ENCODE measurements around the gene PHKB. TPM values are rescaled to one million over a fixed set of nuclear protein-coding genes. Genes with fewer than 3 reads are reported as not detected.
A peak's percentile ranks its signal among the peaks of the same experiment; 100 is the strongest.

The PHKB gene
- total and polyA plus RNA-seq, 2 donors from 2014 or later = 48.3 to 80.5 TPM

DNA sequence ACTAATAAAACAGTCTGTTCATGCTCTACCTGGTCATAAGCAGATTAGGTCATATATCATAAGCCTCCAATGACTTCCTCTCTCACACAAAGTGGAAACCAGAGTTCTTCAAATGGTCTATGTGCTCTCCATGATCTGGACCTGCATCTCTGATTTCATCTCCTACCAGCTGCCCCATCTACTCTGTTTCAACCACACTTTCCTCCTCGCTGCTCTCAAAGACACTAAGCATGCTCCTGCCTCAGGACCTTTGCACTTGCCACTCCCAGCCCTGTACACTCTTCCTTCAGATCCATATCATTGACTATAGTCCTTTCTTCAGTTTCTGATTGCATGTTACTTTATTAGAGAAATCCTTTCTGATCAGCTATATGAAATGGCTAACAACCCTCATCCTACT is 196.8 kb downstream of the PHKB start:
- no peak for FAIRE-seq
- Histone ChIP-seq H3K9ac (ENCODE audit: low read length in 3 of 3) (no peak overlapping the region), H3K9me3 (ENCODE audit: control insufficient read depth in 2 of 3, insufficient read depth in 1 of 3, low read length in 3 of 3) (no peaks in the 10 kb centered on the region), H3K4me3 (ENCODE audit: low read length in 3 of 3) (no peak overlapping the region), H3K27ac (ENCODE audit: low read depth in 2 of 2, low read length in 2 of 2) (no peak overlapping the region), H3K36me3 (ENCODE audit: control insufficient read depth in 2 of 3, insufficient read depth in 3 of 3, low read length in 3 of 3) (peaks cover 3 to 26% (median 19%) of the 10 kb centered on the region in 3 donors), H3K27me3 (ENCODE audit: control insufficient read depth, insufficient read depth, low read length) (no peaks in the 10 kb centered on the region), H3K4me1 (ENCODE audit: control insufficient read depth in 2 of 3, insufficient read depth in 2 of 3, low read depth in 1 of 3, low read length in 3 of 3) (no peaks in the 10 kb centered on the region)
- intact Hi-C loops (cut with DNase I) = no loop called here
- no peak for DNase-seq
- TF ChIP-seq, protein P1, sequence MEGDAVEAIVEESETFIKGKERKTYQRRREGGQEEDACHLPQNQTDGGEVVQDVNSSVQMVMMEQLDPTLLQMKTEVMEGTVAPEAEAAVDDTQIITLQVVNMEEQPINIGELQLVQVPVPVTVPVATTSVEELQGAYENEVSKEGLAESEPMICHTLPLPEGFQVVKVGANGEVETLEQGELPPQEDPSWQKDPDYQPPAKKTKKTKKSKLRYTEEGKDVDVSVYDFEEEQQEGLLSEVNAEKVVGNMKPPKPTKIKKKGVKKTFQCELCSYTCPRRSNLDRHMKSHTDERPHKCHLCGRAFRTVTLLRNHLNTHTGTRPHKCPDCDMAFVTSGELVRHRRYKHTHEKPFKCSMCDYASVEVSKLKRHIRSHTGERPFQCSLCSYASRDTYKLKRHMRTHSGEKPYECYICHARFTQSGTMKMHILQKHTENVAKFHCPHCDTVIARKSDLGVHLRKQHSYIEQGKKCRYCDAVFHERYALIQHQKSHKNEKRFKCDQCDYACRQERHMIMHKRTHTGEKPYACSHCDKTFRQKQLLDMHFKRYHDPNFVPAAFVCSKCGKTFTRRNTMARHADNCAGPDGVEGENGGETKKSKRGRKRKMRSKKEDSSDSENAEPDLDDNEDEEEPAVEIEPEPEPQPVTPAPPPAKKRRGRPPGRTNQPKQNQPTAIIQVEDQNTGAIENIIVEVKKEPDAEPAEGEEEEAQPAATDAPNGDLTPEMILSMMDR (IDR thresholded peaks at IDR 0.05; ENCODE audit: borderline replicate concordance, extremely low read depth, insufficient read depth) = no peak

DNA sequence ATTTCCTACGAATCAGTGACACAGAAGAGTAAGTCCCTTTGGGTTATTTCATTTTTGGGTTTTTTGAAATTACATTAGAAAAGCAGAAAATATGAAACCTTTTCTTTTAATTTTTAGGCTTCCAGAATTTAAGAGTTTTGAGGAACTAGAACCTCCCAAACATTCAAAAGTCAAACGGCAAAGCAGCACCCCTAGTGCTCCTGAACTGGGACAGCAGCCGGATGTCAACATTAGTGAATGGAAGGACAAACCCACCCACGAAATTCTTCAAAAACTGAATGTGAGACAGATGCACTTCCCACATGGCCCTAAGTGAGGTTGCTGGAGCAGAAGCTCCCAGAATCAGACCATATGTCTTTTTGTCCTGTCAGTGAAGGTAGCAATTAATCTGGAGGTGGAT is 199.4 kb downstream of the PHKB start:
- Histone ChIP-seq H3K27ac (ENCODE audit: low read depth in 2 of 2, low read length in 2 of 2) (no peak overlapping the region), H3K4me3 (ENCODE audit: low read length in 3 of 3) (no peak overlapping the region), H3K9ac (ENCODE audit: low read length in 3 of 3) (no peak overlapping the region), H3K9me3 (ENCODE audit: control insufficient read depth in 2 of 3, insufficient read depth in 1 of 3, low read length in 3 of 3) (no peaks in the 10 kb centered on the region), H3K4me1 (ENCODE audit: control insufficient read depth in 2 of 3, insufficient read depth in 2 of 3, low read depth in 1 of 3, low read length in 3 of 3) (no peaks in the 10 kb centered on the region), H3K36me3 (ENCODE audit: control insufficient read depth in 2 of 3, insufficient read depth in 3 of 3, low read length in 3 of 3) (peaks cover 3 to 21% (median 19%) of the 10 kb centered on the region in 3 donors), H3K27me3 (ENCODE audit: control insufficient read depth, insufficient read depth, low read length) (no peaks in the 10 kb centered on the region)
- no peak for DNase-seq
- no peak for FAIRE-seq
- TF ChIP-seq, protein P1 (IDR thresholded peaks at IDR 0.05; ENCODE audit: borderline replicate concordance, extremely low read depth, insufficient read depth) = no peak
- intact Hi-C loops (cut with DNase I) = no loop called here

DNA sequence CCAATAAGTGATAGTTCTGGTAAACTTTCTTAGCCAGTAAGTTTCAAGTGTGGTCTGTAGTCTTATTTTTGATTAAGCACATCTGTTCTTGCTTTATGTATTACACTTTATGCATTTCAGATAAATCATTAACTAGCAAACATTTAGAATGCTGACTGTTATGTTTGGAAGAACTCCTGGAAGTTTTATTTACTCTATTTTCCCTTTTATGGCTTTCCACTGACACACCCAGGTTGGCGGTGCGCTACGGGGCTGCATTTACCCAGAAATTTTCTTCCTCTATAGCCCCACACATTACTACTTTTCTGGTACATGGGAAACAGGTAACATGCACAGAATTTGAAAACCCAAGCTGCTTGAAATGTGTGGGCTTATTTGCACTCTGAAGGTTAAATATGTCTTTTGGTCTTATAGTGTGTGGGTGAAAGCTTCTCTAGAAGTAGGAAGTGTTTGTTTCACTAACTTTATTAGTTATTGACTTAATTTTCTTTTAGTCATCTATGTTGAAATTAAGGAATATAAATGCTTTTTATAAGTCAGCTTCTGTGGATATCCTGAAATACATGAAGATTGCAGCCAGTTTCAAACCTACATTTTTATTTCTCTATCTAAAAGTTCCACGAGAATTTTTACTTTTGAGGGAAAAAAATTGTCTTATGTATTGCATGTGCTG is 203.7 kb downstream of the PHKB start:
- Histone ChIP-seq H3K9ac (ENCODE audit: low read length in 3 of 3) (no peak overlapping the region), H3K36me3 (ENCODE audit: control insufficient read depth in 2 of 3, insufficient read depth in 3 of 3, low read length in 3 of 3) (peaks cover 0 to 28% (median 17%) of the 10 kb centered on the region in 3 donors), H3K4me3 (ENCODE audit: low read length in 3 of 3) (no peak overlapping the region), H3K4me1 (ENCODE audit: control insufficient read depth in 2 of 3, insufficient read depth in 2 of 3, low read depth in 1 of 3, low read length in 3 of 3) (no peaks in the 10 kb centered on the region), H3K9me3 (ENCODE audit: control insufficient read depth in 2 of 3, insufficient read depth in 1 of 3, low read length in 3 of 3) (no peaks in the 10 kb centered on the region), H3K27me3 (ENCODE audit: control insufficient read depth, insufficient read depth, low read length) (no peaks in the 10 kb centered on the region), H3K27ac (ENCODE audit: low read depth in 2 of 2, low read length in 2 of 2) (no peak overlapping the region)
- TF ChIP-seq, protein P1 (IDR thresholded peaks at IDR 0.05; ENCODE audit: borderline replicate concordance, extremely low read depth, insufficient read depth) = no peak
- DNase-seq = peak in 2 of 5 donors; percentile 14 to 62
- intact Hi-C loops (cut with DNase I) = no loop called here
- FAIRE-seq = no peak

All from kidney (tissue), 14 donors.